ENCODE results near the gene TRIB2. TPM values are rescaled to one million over a fixed set of nuclear protein-coding genes. Genes with fewer than 3 reads are reported as not detected.

Gene TRIB2
- total and polyA plus RNA-seq, 4 donors: 6.7 to 27.8 (median 12.3) TPM

GRCh38 chr2:12727641-12728040 is 10.9 kb downstream of the TRIB2 start (continued):
- TF ChIP-seq HNF4A (conservative IDR thresholded peaks at IDR 0.05): no peak

- Histone ChIP-seq H3K9ac (ENCODE audit: low read depth in 1 of 2, low read length in 2 of 2) (no peak overlapping the region), H3K4me1 (ENCODE audit: control insufficient read depth in 4 of 4, insufficient read depth in 4 of 4, low read length in 3 of 4) (peaks cover 9 to 48% (median 24%) of the 10 kb centered on the region in 4 donors), H3K27ac (ENCODE audit: low read depth in 1 of 2, low read length in 2 of 2) (no peak overlapping the region), H3K9me3 (ENCODE audit: control insufficient read depth in 4 of 4, low read length in 3 of 4) (no peaks in the 10 kb centered on the region), H3K36me3 (ENCODE audit: control insufficient read depth in 4 of 4, insufficient read depth in 3 of 4, low read depth in 1 of 4, low read length in 3 of 4) (no peaks in the 10 kb centered on the region), H3K4me3 (ENCODE audit: low read depth in 1 of 3, low read length in 3 of 3) (no peak overlapping the region), H3K27me3 (ENCODE audit: control insufficient read depth in 4 of 4, insufficient read depth in 4 of 4, low read length in 3 of 4) (no peaks in the 10 kb centered on the region)
- TF ChIP-seq HNF4A (conservative IDR thresholded peaks at IDR 0.05) (no peak), REST (IDR thresholded peaks at IDR 0.05) (no peak), RAD21 (IDR thresholded peaks at IDR 0.05) (no peak), ZBTB33 (IDR thresholded peaks at IDR 0.05) (no peak), YY1 (IDR thresholded peaks at IDR 0.05) (no peak), NR2F2 (IDR thresholded peaks at IDR 0.05) (no peak), FOXA2 (IDR thresholded peaks at IDR 0.05) (no peak), EGR1 (IDR thresholded peaks at IDR 0.05; ENCODE audit: low read depth in 2 of 2) (no peak), TAF1 (conservative IDR thresholded peaks at IDR 0.05) (no peak), SP1 (IDR thresholded peaks at IDR 0.05) (no peak), FOXA1 (IDR thresholded peaks at IDR 0.05) (no peak), RXRA (IDR thresholded peaks at IDR 0.05) (no peak), HNF4G (IDR thresholded peaks at IDR 0.05) (no peak), MAX (IDR thresholded peaks at IDR 0.05) (no peak), CTCF (IDR thresholded peaks at IDR 0.05; ENCODE audit: low read depth, low read length, missing input control) (no peak), JUND (IDR thresholded peaks at IDR 0.05) (no peak), ATF3 (IDR thresholded peaks at IDR 0.05) (no peak), GABPA (IDR thresholded peaks at IDR 0.05 in 1 of 2, conservative IDR thresholded peaks at IDR 0.05 in 1 of 2) (no peak)
- WGBS: 82% methylated on average over 9 of the region's 9 CpGs
- no peak for DNase-seq (ENCODE audit: low spot score)
These were observed 11.6 kb downstream of the TRIB2 start for GRCh38 chr2:12728221-12728777.

Data from liver (tissue), 9 donors.